Measurements from ENCODE around the gene DCDC1. TPM values are rescaled to one million over a fixed set of nuclear protein-coding genes. Genes with fewer than 3 reads are reported as not detected.

Gene DCDC1
- polyA plus RNA-seq, 4 donors, result 0.97 to 4.9 (median 4.5) TPM

DNA sequence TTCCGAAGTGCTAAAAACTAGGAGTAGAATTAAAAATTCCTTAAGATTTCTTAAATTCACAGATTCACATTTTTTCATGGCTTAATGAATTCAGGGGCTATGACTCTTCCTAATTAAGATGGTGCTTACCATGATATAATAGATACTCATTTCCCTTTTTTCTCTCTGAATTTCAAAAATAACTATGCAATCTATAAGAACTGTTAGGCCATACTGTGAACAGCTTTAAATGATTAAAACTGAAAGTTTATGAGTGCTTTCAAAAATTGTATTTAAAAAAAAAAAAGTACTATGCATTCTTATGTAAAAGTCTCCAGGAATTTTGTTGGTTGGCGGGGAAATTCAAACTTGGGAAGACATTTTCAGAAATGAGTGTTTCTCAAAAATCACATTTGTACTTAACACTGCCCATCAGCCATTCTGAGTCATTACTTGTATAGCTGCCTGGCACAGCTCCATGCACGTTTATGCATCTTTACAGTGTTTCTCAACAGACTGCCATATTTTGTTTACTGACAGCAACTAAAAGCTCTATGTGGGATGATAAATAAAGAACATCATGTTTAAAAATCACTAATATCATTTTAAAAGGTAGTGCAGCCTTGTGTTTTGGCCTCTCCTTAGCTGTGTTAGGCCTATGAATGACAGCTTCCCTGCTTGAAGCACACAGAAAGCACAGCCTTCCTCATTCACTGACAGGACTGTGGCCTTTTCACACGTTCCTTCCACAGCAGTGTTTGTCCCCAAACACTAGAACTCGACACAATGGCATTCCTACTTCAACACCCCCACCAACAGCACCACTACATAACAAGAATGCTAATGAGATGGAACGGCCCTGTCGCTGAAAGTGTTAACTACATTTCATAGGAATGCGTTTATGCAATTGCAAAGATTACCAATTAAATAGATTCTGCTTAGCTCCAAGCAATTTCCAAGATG lies 131.4 kb downstream of the DCDC1 start:
- DNase-seq (ENCODE audit: low read depth in 4 of 4, low spot score in 3 of 4), result no peak

DNA sequence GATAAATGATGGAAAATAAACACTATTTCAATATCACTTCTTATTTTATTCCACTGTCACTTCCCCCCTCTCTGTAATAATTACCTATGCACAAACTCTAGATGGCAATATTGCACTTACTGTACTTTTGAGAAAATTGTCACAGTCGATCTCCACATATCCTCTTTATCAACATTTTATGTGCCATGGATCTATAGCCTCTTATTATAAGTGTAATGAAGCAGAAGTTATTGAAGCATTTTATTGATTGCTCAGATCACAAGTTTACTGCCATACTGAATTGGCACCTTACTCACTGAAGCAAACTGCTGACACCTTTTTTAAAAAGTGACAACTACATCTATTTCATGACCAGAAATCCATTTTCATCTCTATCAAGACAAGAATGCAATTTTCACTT lies 133.4 kb downstream of the DCDC1 start:
- no peak for DNase-seq (ENCODE audit: low read depth in 4 of 4, low spot score in 3 of 4)

DNA sequence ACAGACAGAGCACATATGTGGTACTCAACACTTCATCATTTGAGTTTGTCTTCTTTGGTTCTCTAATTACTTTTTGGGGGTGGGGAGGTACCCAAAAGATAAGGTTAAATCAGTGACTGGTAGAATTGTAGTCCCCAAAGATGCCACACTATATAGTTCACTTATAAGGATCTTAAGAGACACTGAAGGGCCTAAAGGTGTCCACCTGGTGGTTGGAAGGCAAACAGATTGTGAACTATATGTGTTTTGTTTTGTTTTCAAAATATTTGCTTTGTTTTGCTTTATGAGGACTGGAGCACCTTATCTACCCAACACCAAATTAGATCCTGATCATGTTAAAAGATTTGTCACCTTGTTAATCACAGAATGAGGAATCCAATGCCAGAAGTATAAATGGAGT lies 136.1 kb downstream of the DCDC1 start:
- no peak for DNase-seq (ENCODE audit: low read depth in 4 of 4, low spot score in 3 of 4)

DNA sequence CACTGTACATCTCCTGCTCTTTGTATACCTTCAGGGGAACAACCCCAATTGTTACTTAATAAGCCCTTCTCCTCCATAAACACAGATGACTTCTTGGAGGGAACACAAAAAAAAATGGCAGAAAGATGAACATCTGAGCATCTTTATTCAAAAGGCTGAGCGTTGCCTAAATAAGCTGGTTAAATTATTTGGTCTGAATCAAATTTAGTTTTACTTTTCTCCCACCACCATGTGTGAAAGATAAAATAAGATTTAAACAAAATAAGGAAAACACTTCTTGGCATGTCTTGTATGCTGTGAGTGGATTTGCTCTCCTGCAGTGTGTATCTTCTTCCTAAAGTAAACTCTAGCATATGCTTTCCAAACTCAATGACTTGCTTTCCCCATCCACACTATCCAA lies 137.9 kb downstream of the DCDC1 start:
- no peak for DNase-seq (ENCODE audit: low read depth in 4 of 4, low spot score in 3 of 4)

DNA sequence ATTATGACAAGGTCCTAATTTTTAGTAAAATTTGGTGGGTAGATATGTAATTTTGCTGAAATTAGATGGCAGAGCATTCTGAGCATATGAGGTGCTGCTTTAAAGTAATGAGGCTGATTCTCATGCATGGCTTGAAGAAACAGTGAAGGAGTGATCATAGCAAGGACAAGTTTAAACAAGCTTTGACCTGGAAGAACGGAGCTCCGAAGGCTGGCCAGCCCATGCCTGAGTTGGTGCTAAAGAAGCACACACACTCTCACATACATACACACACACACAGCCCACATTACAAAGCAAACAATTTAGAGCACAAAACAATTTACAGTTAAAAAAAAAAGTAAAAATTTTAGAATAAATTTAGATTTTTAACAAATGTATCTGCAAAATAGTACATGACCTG lies 150.7 kb downstream of the DCDC1 start:
- no peak for DNase-seq (ENCODE audit: low read depth in 4 of 4, low spot score in 3 of 4)

DNA sequence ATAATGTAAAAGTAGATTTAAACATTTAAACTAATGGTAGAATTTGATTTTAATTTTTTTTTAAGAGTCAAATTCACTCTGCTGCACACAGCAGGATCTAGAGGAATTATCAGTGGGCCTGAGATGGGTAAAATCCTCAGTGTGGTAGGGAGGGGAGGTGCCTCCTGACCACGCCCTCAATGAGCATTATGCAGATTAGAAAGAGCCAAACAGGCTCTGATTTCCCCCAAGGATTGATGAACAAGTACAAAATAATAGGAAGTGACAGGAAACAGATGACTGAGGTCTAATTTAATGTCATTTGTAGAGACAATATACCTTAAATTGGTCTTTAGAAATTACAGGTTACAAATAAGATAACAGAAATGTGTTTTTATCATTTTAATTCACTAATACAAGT lies 155.2 kb downstream of the DCDC1 start:
- DNase-seq (ENCODE audit: low read depth in 4 of 4, low spot score in 3 of 4), result no peak

DNA sequence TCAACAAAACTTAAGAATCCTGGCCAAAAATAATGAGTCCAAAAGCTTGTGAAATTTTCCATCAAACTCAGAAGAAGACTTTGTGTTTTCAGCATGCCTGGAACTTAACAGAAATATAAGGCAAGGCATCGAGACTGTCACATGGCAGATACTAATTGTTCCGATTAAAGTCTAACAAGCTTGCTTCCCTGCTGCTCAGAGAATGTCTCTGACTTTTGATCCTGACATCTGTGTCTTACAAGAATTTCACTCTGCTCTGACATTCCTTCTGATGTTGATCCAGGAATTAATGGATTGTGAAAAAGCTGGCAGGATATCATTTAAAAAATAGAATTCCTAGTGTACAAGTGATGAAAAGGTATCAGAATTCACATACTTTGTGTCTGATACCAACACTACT lies 170.2 kb downstream of the DCDC1 start:
- DNase-seq (ENCODE audit: low read depth in 4 of 4, low spot score in 3 of 4), result peak in 1 of 4 donors; percentile 2

DNA sequence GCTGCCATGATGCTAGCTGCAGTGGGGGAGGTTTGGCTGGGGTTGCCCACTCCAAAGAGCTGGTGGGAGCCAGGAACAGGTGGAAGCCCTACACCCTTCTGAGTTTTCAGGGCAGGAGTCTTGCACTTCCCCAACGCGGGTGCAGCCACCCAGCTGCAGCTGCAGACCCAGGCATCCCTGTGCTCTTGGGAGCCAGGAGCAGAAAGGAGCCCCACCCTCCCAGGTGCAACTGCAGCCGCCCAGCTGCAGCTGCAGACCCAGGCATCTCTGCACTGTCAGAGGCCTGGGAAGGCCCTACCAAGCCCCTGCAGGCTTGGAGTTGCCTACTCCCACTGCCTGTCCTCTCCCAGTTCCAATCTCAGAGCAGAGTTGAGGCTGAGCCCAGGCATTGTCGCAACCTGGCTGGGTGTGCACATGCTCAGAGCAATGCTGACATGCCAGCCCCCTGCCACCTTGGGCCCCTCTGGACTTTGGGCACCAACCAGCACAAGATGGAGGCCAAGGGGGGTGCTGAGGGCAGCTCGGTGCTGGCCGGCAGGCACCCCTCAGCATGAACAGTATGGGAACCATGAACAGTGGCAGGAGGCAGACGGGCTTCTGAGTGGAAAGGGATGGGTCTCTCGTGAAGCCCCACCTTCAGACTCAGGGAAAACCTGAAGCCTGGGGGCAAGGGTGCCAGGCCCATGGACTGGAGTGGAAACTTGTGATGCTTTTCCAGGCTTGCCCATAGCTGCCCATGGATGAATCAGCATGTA lies 195.4 kb downstream of the DCDC1 start:
- no peak for DNase-seq (ENCODE audit: low read depth in 4 of 4, low spot score in 3 of 4)

DNA sequence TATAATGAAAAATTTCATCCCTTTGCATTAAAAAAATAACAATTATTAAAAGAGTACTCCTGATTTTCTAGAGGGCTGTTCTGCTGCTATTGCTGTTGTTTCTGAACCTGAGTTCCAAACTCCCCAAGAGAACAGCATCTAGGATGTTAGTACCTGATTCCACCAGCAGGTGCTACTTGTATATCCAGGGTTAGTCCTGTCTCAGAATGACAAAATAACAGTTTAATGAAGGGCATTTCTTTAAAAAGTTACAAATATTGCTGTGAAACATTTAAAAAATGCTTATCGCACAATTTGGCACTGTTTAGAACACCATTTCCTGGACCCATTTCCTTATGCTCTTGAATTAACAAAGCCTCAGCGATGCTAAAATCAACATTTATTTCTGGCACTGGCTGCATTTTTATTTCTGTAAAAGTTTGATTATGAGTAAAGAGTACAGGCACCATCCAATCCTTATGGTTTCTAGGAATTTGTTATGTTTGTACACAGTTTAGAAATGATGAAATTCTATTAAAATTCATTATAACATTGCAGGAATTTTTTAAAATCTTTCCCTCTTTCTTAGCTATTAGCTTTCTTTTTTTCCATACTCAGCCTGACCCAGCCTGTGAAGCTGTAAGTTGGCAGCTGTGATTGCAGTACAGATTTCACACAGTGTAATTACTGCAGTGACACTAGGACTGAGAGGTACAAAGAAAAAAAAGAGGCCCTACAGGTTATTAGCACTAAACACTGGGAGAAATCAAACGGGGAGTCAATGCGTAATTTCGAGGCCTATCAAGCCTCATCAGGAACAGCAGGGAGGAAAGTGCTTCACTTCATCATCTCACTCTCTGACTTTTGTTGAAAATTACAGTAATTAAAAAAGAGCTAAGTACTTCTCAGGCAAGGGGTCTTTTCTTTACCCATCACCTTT lies 208.8 kb downstream of the DCDC1 start:
- no peak for DNase-seq (ENCODE audit: low read depth in 4 of 4, low spot score in 3 of 4)

DNA sequence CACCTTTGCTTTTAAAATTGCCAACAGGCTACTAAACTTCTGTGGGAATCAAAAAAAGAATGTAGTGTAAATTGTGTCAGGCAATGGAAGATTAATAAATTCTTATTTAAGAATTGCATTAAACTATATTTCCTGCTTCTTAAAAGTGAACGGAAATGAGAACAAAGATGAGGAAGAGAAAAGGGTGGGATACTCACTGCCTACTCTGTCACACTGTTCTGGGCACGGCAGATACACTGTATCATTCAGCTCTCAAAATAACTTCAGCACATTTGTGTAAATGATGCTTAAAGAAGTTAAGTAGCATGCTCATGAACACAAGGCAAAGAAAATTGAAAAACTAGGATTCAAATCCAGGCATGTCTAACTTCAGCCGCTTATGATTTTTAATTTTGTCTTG lies 218.7 kb downstream of the DCDC1 start:
- DNase-seq (ENCODE audit: low read depth in 4 of 4, low spot score in 3 of 4), result no peak

DNA sequence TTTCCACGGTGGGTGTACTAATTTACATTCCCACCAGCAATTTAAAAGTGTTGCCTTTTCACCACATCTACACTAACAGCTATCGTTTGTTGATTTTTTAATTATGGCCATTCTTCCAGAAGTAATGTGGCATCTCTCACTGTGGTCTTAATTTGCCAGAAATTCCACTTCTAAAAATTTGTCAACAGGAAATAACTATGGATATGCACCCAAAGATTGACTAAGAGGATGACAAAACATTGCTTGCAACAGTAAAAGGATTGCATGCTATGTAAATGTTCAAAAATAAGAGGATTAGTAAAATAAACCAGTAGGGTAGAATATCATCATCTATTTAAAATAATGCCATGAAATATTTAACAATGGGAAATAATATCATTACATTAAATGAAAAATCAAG lies 219.5 kb downstream of the DCDC1 start:
- no peak for DNase-seq (ENCODE audit: low read depth in 4 of 4, low spot score in 3 of 4)

DNA sequence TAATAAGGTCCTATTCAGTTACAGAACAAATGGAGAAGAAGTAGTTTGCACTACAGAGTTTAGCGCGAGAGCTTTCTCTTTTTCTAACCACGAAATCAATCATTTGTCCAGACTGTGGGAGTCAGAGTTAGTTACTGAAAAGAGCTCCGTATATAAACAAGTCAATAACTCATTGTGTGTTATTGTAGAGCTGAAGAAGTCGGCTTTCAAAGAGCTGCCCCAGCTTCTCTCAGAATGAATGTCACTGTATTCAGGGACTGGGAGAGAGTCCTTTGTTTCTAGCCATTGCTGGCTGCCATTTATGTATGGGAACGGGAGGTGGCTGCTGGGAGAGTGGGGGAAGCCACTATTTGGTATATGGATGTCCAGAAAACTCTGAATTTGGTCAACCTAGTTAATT lies 227.8 kb downstream of the DCDC1 start:
- DNase-seq (ENCODE audit: low read depth in 4 of 4, low spot score in 3 of 4), result peak in 3 of 4 donors; percentile 5 to 35 (median 12)

DNA sequence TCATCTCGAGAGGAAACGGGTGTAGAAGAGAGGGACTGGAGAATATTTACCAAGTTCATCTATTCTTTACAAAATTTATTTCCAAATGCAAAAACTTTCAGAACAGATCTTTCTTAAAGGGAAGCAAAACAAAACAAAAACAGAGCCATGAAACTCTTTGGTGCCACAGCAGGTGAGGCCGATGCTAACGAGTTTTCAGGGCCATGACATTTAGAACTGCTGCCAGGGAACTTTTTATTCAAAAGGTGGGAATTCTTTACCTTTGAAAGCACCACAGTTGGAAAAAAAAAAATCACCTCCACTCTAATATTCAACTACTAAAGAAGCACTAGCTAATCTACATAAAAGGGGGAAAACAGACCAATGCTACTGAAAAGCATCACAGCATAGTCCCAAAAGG lies 230.1 kb downstream of the DCDC1 start:
- no peak for DNase-seq (ENCODE audit: low read depth in 4 of 4, low spot score in 3 of 4)

DNA sequence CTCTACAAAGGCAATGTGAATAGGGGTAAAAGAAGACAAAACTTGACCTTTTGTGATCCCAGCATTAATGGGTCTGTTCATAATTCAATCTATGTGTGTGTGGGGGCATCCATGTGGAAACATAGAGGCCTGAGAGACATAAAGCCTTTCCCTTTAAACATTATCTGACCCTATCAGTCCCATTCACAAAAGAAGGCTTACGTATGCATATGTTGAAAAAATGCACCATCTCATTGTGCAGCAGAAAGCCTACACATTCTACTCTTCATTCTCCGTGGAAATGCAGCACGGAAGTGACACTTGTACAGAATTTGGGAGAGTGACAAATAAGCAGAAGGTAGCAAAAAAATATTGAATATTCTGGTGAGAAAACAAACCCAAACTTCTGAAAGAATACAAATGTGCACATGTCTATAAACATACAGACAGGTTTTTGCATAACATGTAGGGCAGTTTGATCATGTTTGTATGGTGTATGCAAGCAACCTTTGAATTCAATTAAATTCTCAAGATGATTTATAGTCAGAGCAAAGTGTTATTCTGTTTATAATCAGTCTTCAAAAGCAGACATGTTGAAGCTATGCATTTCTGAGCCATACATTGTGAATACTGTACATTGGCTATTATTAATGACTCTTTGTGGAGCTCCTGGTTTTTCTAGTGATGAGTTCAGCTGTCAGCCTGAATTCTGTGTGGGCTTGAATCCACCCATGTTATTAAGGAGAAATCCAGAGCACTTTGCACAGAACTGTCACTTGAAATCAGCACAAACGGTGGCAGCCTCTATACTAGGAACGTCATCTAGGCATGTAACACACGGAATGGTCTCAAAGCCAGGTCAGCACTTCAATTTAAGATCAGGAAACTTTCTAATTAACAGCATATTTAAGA lies 236.8 kb downstream of the DCDC1 start:
- no peak for DNase-seq (ENCODE audit: low read depth in 4 of 4, low spot score in 3 of 4)

DNA sequence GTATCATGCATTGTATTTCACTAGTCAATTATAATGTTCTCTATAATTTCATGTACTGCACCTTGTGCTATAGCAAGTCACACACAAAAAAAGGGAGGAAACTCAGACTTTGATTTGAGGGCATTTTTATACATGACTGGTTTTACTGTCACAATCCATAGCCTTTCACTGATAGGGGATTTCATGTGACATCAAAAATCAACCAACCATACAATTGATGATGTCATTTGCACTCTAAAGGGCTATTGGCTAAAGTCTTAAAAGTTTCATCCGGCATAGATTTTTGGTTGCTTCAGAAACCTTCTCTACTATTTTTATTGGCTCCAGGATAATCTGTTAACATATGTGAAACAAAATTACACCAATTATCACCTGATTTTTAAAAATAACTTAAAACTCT lies 237.8 kb downstream of the DCDC1 start:
- no peak for DNase-seq (ENCODE audit: low read depth in 4 of 4, low spot score in 3 of 4)

DNA sequence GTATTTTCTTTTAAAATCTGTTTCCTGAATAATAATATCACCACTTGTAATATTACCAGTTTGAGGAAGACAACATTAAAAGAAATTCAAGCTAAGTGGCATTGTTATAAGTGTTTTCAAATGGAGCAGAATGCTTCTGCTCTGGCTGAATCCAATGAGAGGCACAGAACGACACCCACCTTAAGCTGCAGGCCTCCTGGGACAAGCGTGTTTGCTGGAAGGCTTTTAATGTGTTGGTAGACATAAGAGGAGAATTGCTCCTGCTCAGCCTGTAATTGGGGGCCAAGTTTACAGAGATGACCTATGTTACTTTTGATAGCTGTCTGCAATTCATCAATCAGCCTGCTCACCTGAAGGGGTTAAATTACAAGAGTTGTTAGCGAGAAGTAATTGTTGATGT lies 242.2 kb downstream of the DCDC1 start:
- DNase-seq (ENCODE audit: low read depth in 4 of 4, low spot score in 3 of 4), result no peak

DNA sequence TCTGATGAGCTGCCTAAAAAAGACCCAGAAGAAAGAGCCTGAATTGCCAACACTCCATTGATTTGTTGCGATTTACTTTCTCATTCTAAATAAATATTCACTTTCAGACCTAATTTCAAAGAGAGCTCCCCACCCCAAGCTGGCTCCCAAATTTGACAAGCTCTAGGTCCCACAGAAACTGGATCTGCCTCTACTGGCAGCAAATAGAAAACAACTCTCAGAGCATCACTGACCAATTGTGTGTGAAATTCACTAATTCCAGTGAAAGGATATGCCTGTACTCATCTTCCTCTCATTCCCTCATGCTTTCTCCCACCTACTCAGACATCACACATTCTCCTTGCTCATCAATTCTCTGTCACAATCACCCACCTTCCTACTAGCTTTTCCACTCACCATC lies 249.1 kb downstream of the DCDC1 start:
- DNase-seq (ENCODE audit: low read depth in 4 of 4, low spot score in 3 of 4), result no peak

DNA sequence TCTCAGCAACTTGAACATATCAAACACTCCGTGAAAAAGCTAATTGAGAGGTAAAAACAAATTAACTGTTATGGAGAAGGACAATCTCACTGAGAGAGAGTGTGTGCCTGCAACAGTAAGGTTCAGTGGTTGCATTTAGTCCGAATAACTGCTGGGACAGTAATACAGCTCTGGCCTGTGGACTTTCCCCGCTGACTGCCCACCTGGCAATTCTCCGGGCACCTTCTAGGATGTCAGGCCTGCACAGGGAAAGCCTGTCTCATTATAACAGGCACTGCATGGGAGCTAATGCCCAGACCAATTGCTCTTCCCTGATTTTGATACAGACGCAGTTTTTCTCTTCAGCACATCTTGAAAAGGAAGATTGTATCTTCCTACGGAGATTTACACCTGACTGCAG lies 251.0 kb downstream of the DCDC1 start:
- no peak for DNase-seq (ENCODE audit: low read depth in 4 of 4, low spot score in 3 of 4)

DNA sequence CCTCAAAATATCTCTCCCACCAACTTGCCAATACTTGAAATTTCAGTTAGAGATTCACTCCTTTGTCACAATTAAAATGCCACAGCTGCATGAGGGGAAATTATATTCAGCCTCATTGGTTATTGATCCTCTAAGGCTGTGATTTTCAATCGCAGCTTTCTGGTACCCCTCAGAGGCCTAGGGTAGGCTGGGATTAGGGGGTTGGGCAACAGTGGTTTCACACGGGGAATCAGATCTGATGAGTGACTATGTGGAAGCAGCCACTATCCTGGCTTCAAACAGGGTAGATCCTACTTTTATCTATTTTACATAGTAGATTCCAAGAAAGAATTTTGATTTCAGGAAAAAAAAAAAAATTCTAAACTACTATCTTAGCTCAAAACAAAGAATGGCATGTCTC lies 252.5 kb downstream of the DCDC1 start:
- DNase-seq (ENCODE audit: low read depth in 4 of 4, low spot score in 3 of 4), result no peak

DNA sequence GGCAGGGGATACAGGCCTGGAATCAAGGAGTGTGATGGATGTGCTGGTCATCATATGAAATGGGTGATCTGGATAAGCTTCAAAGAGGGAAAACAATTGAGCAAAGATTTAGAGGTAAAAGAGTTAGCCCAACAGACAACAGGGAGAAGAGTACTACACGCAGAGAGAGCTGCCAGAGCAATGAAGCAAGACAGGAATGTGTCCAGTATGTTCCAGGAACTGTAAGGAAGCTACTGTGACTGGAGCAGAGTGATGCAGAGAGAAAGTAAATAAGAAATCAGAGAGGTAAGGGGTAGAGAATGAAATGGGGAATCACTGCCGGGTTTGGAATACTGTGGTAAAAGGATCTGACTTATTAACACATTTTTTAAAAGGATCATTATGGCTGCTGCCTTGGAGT lies 255.1 kb downstream of the DCDC1 start:
- no peak for DNase-seq (ENCODE audit: low read depth in 4 of 4, low spot score in 3 of 4)

All from left renal pelvis (tissue), 4 donors.